GM21515 (cell line): ENCODE data around the gene MAP3K15.

ENCODE experiments used
- ATAC-seq: cut with Tn5 transposase; IDR thresholded peaks from one replicate; pipeline ENCODE4 v1.9.1; 2021; ENCODE audit not compliant: unreplicated experiment

Gene MAP3K15

DNA sequence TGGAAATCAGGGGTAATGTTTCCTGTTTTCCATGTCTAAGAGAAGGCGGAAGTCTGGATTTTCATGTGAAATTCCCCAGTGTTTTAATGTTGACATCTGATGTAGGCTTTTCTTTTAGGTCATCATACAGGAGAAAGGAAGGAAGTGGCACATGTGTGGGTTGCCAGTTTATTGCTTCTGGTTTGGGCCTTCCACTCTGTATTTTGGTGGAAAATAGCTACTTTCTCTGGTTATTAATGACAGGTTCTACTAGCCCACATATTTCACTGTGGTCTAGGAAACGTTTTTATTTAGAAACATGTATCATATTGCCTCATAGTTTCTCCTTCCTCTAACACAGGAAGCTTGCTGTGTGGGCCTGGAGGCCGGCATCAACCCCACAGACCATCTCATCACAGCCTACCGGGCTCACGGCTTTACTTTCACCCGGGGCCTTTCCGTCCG lies 164.3 kb downstream of the MAP3K15 start:
- peak; percentile 97 for ATAC-seq

DNA sequence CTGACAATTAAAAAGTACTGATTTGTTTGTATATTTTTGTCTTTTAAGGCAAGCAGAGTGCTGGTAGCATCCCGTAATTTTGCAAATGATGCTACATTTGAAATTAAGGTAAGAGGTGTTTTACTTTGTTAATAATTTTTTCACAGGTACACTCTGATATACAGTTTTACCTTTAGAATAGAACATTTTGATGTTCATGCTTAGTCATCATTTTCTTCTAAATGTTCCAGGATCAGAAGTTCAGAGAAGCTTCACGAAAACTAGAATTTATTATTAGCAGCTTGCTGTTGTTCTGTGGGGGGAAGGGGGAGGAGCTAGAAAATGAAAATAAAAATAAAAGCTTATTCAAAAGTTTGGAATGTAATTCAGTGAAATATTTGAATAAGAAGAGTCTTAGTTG lies 166.0 kb downstream of the MAP3K15 start:
- no peak for ATAC-seq

DNA sequence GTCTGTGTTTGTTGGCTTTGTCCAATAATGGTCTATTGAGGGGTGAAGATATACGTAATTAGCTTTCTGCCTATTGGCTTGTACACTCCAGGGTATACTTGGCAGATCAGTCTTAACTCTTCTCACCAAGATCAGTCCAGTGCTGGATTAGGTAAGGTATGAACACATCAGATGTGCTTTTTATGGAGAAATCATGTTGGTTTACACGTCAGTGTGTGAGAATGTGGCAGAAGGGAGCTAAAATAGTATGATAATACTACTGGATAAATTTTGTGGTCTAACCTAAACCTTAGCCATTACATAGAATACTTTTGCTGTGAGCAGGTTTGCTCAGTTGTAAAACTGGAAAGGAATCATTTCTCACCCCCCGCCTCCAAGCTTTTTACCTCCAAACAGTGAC lies 167.4 kb downstream of the MAP3K15 start:
- no peak for ATAC-seq

DNA sequence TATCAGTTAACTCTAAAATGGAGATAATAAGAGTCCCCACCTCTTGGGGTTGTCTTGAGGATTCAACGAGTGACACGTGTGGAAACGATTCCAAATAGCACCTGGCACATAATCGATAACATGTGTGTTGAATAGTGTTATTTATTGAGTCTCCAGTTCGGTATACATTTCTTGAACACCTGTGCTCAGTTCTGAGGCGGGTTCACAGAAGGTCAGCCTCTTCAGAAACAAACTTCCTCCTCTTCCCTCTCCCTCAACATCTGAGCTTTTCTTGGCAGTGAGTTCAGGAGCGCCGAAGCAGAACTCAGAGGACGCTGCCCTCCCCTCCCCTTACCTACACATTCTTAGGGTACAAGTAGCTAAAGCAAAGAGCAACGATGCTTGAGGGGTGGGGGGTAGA lies 170.6 kb downstream of the MAP3K15 start:
- no peak for ATAC-seq

DNA sequence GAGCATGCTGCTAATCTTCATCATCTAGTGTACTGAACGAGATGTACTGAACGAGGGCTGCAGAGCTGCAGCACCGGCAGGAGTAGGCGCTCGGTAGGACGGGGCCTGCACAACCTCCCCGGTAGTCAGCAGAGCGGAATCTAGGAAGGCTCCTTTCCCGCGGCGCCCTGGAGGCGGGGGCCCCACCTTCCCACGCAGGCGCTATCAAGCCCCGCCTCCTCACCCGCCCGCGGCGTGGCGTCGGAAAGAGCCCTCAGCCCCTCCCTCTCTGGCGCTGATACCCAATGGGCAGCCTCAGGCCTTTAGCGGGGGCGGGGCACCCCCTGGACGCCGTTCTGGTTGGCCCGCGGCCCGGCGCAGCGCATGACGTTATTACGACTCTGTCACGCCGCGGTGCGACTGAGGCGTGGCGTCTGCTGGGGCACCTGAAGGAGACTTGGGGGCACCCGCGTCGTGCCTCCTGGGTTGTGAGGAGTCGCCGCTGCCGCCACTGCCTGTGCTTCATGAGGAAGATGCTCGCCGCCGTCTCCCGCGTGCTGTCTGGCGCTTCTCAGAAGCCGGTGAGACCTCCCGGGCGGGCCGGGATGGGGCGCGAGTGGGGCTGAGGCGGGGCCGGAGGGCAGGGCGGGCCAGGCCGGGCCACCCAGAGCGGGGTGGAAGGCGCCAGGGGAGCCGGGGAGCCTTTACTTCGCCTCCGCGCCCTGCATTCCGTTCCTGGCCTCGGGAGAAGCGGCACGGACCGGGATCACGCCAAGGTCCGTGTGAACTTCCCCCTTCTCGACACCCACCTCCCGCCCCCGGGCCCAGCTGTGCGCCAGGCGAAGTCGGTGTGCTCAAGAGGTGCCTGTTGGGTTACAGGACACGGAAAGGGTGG lies 171.5 kb downstream of the MAP3K15 start, which contains the start of gene PDHA1:
Gene PDHA1, plus strand, starts transcription at position 393 of the 874 bp plus-strand sequence. Its CDS starts 111 bp downstream, at position 504.
- ATAC-seq, result peak; percentile 98

DNA sequence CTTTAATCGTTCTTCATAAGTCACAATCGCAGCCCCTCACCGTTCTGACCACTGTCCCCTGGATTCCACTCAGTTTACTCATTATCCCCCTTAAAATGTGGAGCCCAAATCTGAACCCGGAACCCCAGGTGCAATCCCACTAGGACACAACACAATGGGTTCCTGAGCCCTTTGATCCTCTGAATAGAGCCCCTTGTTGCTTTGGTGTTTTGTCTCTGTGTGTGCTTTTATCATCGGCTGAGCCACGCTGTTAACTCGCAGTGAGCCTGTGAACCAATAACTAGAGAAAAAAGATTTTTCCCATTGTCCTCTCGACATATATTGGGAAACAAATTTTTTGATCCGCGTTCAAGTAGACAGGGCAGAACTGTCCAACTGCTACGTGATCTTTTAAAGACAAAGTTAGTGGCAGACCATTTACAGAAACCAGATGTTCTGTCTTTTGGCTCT lies 172.2 kb downstream of the MAP3K15 start:
- ATAC-seq, result no peak

DNA sequence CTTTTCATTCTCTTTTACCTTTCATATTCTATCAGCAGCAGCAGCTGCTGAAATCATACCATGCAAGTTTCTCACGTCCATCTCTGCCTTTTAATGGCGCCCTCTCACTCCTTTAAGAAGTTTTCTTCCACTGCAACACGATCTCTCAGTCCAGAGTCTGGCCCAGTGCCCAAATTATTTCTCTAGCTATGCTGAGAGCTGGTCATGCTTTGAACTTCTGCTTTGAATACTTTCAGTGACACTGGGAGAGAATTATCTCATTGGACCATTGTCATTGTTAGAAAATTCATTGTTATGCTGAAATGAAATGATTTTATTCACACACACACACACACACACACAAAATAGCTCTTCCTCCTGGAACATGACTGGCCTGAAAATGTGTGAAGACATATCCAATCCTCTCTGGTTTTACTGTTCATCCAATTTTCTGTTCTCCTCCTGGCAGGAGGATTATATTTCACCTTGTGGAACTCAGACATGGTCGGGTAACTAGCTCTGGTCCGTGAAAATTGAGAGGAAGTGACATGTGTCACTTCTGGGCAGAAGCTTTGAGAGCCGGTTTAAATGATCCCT lies 172.9 kb downstream of the MAP3K15 start:
- ATAC-seq, result no peak

DNA sequence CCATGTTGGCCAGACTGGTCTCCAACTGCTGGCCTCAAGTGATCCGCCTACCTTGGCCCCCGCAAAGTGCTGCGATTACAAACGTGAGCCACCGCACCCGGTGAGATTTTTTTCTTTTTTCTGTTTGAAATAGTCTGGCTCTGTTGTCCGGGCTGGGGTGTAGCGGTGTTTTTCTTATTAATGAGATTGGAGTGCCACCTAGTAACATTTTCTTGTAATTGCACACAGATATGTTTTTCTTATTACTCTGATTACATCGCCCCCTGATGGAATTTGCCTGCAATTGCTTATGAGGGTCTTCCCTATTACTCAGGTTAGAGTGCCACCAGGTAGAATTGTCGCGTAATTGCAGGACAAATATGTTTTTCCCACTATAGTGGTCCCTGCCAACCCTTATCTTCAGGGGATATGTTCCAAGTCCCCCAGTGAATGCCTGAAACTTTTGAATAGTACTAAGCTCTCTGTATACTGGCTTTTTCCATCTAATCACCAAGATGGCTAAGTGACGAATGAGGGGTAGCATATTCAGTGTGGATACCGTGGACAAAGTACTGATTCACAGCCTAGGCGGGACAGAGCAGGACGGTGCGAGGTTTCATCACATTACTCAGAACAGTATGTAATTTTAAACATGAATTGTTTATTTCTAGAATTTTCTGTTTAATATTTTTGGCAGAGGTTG lies 180.2 kb downstream of the MAP3K15 start:
- ATAC-seq, result no peak

DNA sequence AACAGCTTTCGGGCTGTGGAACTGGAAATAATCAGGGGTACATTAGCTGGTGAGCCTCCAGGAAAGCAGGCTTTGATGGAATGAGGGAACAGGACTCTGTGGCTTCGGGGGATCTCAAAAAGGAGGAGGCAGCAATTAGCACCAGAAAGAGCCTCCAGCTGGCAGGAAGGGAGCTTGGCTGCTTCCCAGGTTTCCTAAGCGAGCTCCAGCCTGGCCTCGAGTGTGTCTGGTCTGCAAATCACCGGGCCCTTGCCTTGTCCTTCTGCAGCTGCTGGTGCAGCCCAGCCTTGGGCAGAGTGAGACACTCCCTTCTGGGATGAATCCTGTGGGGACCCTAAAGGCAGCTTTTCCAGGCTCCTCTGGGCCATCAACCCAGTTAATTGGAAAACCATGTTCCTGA lies 182.3 kb downstream of the MAP3K15 start:
- ATAC-seq, result no peak

DNA sequence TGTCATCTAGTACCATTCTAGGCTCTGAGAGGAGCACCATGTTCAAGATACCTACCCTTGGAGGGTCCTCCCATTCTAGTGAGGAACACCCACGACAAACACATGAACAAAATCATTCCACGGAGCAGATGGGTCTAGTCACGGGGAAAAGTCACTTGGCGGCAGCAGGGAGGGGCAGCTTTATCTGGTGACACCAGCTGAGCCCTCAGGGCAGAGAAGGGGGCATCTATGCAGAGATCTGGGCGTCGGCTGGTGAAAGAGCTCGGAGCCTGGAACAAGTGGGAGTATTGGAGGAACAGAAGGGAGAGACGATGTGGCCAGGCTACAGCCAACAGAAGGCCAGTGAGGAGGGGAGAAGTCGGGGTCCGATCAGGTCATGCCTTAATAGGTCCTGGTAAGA lies 183.5 kb downstream of the MAP3K15 start:
- ATAC-seq, result no peak

DNA sequence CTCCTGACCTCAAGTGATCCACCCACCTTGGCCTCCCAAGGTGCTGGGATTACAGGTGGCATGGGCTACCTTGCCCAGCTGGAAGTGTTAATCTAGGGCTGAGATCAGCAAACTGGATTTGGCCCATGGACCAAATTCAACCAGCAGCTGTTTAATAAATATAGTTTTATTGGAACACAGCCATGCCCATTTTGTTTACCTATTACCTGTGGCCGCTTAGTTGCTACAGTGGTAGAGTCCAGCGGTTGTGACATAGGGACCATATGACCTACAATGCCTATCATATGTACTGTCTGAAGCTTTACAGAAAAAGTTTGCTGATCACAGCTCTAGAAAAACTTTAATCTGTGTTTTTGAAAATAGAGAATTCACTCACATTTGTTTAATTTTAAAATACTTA lies 188.7 kb downstream of the MAP3K15 start:
- no peak for ATAC-seq
